ENCODE results near the gene C17orf113. TPM values are rescaled to one million over a fixed set of nuclear protein-coding genes. Genes with fewer than 3 reads are reported as not detected.

C17orf113 gene
- total RNA-seq, 1 experiment from 2014 or later: 0.62 TPM

GRCh38 chr17:42049834-42050392 is 488 bp downstream of the C17orf113 start:
- DNase-seq: no peak
- intact Hi-C loops (cut with micrococcal nuclease): no loop called here
- Histone ChIP-seq H3K4me2 (ENCODE audit: low read length) (peak overlapping the region; percentile 94), H3K27me3 (ENCODE audit: low read length) (no peaks in the 10 kb centered on the region), H3K9me3 (ENCODE audit: low read length) (no peaks in the 10 kb centered on the region), H3K4me3 (ENCODE audit: low read length) (peak overlapping the region; percentile 69), H3K4me1 (ENCODE audit: insufficient read depth, low read length) (no peaks in the 10 kb centered on the region), H3F3A (ENCODE audit: low read length, unreplicated experiment) (no peaks in the 10 kb centered on the region), H3K79me2 (ENCODE audit: low read length) (no peaks in the 10 kb centered on the region), H3K9me2 (replicated peaks; ENCODE audit: low read length) (no peaks in the 10 kb centered on the region), H2AFZ (ENCODE audit: low read length) (peak overlapping the region; percentile 78), H4K20me1 (ENCODE audit: low read length) (no peaks in the 10 kb centered on the region), H3K27ac (ENCODE audit: low read length) (no peak overlapping the region), H3K36me3 (ENCODE audit: low read depth, low read length) (no peaks in the 10 kb centered on the region), H3K9ac (ENCODE audit: low read length) (peak overlapping the region; percentile 43; the same call in 1 of the 2 replicates)
- BruUV-seq (replicated peaks): no TSS peak
- peak; percentile 49 for ATAC-seq
- ChIA-PET CTCF (interaction anchor here (0.6 kb wide), 1 partner anchor 121 kb away, joined by 5 read pairs; no protein-coding TSS in a partner anchor), POLR2A (ENCODE audit: unreplicated experiment) (no interaction called here)
- TF ChIP-seq EZH2phosphoT487 (IDR thresholded peaks at IDR 0.05; ENCODE audit: borderline replicate concordance, low read length) (no peak), CTCF (conservative IDR thresholded peaks at IDR 0.05; ENCODE audit: low read depth, low read length) (no peak), EZH2 (IDR thresholded peaks at IDR 0.05; ENCODE audit: low read length, unreplicated experiment) (no peak)

GRCh38 chr17:42047343-42047742 is 3.1 kb downstream of the C17orf113 start:
- H3K27me3 ChIP-seq (ENCODE audit: low read length): no peaks in the 10 kb centered on the region
- H4K20me1 ChIP-seq (ENCODE audit: low read length): no peaks in the 10 kb centered on the region
- no peaks in the 10 kb centered on the region for H3K4me1 ChIP-seq (ENCODE audit: insufficient read depth, low read length)
- no peak for DNase-seq
- intact Hi-C loops (cut with micrococcal nuclease): no loop called here
- H3K4me2 ChIP-seq (ENCODE audit: low read length): no peak overlapping the region
- no peak overlapping the region for H2AFZ ChIP-seq (ENCODE audit: low read length)
- no peak overlapping the region for H3K4me3 ChIP-seq (ENCODE audit: low read length)
- no peak overlapping the region for H3K9ac ChIP-seq (ENCODE audit: low read length)
- H3F3A ChIP-seq (ENCODE audit: low read length, unreplicated experiment): no peaks in the 10 kb centered on the region
- CTCF ChIA-PET: no interaction called here
- BruUV-seq (replicated peaks): no TSS peak
- no peak for ATAC-seq
- H3K9me2 ChIP-seq (replicated peaks; ENCODE audit: low read length): no peaks in the 10 kb centered on the region
- H3K27ac ChIP-seq (ENCODE audit: low read length): no peak overlapping the region
- POLR2A ChIA-PET (ENCODE audit: unreplicated experiment): no interaction called here
- no peaks in the 10 kb centered on the region for H3K36me3 ChIP-seq (ENCODE audit: low read depth, low read length)
- no peaks in the 10 kb centered on the region for H3K9me3 ChIP-seq (ENCODE audit: low read length)
- TF ChIP-seq EZH2phosphoT487 (IDR thresholded peaks at IDR 0.05; ENCODE audit: borderline replicate concordance, low read length): no peak
- TF ChIP-seq EZH2 (IDR thresholded peaks at IDR 0.05; ENCODE audit: low read length, unreplicated experiment): no peak
- no peak for TF ChIP-seq CTCF (conservative IDR thresholded peaks at IDR 0.05; ENCODE audit: low read depth, low read length)
- H3K79me2 ChIP-seq (ENCODE audit: low read length): no peaks in the 10 kb centered on the region

- TF ChIP-seq EZH2 (IDR thresholded peaks at IDR 0.05; ENCODE audit: low read length, unreplicated experiment) (no peak), CTCF (conservative IDR thresholded peaks at IDR 0.05; ENCODE audit: low read depth, low read length) (no peak), EZH2phosphoT487 (IDR thresholded peaks at IDR 0.05; ENCODE audit: borderline replicate concordance, low read length) (no peak)
- intact Hi-C loops (cut with micrococcal nuclease): no loop called here
- Histone ChIP-seq H3K27ac (ENCODE audit: low read length) (no peak overlapping the region), H3K36me3 (ENCODE audit: low read depth, low read length) (no peaks in the 10 kb centered on the region), H3K27me3 (ENCODE audit: low read length) (no peaks in the 10 kb centered on the region), H3K9ac (ENCODE audit: low read length) (no peak overlapping the region), H3K4me1 (ENCODE audit: insufficient read depth, low read length) (no peaks in the 10 kb centered on the region), H3F3A (ENCODE audit: low read length, unreplicated experiment) (no peaks in the 10 kb centered on the region), H3K79me2 (ENCODE audit: low read length) (no peaks in the 10 kb centered on the region), H2AFZ (ENCODE audit: low read length) (no peak overlapping the region), H3K4me2 (ENCODE audit: low read length) (no peak overlapping the region), H4K20me1 (ENCODE audit: low read length) (no peaks in the 10 kb centered on the region), H3K9me2 (replicated peaks; ENCODE audit: low read length) (no peaks in the 10 kb centered on the region), H3K4me3 (ENCODE audit: low read length) (no peak overlapping the region), H3K9me3 (ENCODE audit: low read length) (no peaks in the 10 kb centered on the region)
- ATAC-seq (no peak), DNase-seq (no peak)
- no TSS peak for BruUV-seq (replicated peaks)
- ChIA-PET POLR2A (ENCODE audit: unreplicated experiment) (no interaction called here), CTCF (no interaction called here)
These were observed 4.7 kb downstream of the C17orf113 start for GRCh38 chr17:42045719-42046118.
